ENCODE measurements around the gene CTSL.

The CTSL gene

DNA sequence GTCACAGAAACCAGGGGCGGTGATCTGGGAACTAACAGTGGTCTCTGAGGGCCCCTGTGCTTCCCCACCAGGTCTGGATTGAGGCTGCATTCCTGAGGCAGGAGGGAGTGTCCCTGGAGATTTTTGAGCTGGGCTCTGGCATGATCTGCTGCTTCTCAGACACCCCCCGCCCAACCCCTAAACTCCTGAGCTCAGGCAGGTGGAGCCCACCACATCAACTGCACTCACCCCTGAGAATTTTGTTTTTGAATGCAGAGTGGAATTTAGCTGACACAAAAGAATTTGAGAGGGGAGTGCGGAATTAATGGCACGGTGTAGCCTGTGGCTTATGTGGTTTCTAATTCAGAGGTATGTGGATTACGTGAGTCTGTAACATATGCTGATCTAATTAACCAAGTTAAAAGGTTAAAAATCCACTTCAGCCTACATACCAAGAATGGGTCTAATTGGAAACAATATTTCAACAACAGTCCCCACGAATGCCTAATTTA, 23.9 kb upstream of the CTSL start:
- DNase-seq = no peak

DNA sequence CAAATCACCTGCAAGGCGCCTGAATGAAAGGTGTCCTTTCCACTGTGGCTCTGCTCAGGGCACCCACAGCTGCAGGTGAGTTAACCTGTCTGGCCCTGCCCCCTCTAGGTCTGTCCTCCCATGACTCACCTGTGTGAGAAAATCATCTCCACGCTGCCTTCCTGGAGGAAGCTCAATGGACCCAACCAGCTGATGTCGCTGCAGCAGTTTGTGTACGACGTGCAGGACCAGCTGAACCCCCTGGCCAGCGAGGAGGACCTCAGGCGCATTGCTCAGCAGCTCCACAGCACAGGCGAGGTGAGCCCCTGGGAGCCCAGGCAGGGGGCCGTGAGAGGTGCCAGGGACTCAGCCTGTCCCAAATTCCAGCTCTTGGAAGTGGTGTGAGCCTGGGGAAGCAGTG, 23.0 kb upstream of the CTSL start:
- DNase-seq = no peak

DNA sequence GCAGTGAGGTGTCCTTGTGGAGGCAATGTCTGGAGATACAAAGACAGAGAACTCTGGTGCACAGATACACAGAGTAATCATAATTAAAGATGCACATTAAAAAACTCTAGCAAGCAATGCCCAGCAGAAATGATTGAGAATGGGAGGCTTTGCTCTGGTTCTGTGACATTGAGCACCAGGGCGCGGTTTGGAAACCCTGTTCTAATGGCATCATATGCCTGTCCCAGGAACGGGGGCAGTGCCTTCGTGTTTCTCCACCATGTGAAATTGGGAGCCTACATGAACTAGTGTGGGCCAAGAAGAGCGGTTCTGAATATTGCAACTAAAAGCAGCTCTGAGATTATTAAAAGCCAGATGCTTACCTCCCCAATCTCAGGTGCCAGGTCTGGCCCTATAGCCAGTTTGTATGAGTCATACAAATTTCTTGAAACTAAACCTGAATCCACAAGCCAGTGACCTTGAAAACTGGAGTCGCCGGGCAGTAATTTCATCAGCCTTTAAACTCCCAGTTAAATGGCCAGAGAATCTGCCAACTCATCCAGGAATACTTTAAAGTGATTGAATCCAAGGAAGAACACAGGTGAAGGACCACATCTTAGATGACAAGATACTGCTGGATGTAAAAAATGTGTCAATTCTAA, 22.2 kb upstream of the CTSL start:
- DNase-seq = no peak

DNA sequence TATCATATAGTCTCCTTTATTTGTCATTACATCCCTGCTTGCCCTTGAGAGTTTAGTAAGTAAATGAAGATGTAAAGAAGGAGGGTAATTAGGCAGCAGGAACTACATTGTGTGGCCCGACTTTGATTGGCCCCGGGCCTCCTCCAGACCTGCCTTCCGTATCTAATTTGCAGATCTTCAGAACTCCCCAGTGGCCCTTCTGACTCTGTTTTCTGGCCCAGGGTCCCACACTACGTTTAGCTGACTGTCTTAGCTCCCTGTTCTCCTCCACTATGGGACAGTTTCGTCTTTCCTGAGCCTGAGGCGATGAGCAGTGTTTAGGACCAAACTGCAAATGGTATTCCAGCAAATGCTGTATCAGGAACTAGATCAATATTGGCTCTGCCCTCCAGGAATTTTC, 21.6 kb upstream of the CTSL start:
- DNase-seq = no peak

DNA sequence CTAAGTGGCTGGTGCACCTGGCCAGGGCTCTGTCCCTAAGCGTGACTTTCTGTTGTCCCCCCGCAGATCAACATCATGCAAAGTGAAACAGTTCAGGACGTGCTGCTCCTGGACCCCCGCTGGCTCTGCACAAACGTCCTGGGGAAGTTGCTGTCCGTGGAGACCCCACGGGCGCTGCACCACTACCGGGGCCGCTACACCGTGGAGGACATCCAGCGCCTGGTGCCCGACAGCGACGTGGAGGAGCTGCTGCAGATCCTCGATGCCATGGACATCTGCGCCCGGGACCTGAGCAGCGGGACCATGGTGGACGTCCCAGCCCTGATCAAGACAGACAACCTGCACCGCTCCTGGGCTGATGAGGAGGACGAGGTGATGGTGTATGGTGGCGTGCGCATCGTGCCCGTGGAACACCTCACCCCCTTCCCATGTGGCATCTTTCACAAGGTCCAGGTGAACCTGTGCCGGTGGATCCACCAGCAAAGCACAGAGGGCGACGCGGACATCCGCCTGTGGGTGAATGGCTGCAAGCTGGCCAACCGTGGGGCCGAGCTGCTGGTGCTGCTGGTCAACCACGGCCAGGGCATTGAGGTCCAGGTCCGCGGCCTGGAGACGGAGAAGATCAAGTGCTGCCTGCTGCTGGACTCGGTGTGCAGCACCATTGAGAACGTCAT, 19.7 kb upstream of the CTSL start:
- no peak for DNase-seq

DNA sequence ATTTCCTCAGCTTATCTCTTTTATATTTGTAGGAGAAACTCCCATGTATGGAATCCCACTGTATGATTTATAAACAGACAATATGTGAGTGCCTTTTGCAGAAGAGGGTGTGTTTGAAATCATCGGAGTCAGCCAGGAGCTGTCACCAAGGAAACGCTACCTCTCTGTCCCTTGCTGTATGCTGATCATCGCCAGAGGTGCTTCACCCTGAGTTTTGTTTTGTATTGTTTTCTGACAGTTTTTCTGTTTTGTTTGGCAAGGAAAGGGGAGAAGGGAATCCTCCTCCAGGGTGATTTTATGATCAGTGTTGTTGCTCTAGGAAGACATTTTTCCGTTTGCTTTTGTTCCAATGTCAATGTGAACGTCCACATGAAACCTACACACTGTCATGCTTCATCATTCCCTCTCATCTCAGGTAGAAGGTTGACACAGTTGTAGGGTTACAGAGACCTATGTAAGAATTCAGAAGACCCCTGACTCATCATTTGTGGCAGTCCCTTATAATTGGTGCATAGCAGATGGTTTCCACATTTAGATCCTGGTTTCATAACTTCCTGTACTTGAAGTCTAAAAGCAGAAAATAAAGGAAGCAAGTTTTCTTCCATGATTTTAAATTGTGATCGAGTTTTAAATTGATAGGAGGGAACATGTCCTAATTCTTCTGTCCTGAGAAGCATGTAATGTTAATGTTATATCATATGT, 18.0 kb upstream of the CTSL start:
- no peak for DNase-seq

DNA sequence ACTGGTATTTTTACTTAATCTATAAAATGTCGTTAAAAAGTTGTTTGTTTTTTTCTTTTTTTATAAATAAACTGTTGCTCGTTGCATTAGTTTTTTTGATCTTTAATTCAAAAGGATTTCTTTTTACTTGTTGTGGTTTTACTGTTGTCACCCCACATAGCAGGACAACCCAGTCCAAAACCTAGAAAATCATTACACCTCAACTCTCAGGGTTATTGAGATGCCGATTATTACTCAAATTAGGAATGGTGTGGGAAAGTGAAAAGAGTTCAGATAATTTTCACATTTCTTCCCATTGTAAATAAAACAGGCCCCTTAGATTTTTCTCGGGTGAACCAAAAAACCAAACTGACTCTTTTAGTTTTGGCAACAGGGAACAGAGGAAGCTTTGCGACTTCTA, 17.4 kb upstream of the CTSL start:
- DNase-seq = no peak

DNA sequence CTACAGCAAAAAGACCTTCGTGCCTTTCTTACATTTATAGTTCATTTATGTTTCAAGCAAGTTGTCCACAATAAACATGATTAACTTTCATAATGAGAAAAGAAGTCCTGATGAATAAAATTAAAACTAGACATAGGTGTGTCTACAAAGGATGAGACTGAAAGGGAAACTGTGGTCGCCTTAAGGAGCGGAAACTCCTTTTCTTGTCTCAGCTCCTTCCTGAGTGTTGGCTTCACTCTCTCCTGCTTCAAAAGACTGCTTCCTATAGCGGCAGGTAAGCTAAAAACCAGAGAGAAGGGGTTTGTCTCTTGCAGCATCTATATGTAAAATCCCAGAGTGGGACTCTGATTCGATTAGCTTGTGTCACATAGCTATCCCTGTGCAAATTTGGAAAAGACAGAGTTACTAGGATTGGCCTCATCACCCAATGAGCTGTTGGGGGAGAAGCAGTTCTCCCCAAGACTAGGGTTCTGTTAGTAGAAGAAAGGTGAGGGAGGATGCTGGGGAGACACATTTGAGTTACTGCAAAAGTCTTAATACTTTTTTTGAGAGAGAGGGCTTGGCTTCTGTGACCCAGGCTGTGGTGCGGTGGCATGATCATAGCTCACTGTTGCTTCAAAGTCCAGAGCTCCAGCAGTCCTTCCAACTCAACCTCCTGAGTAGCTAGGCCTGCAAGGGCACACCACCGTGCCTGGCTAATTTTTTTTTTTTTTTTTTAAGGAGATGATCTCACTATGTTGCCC, 16.8 kb upstream of the CTSL start:
- no peak for DNase-seq

DNA sequence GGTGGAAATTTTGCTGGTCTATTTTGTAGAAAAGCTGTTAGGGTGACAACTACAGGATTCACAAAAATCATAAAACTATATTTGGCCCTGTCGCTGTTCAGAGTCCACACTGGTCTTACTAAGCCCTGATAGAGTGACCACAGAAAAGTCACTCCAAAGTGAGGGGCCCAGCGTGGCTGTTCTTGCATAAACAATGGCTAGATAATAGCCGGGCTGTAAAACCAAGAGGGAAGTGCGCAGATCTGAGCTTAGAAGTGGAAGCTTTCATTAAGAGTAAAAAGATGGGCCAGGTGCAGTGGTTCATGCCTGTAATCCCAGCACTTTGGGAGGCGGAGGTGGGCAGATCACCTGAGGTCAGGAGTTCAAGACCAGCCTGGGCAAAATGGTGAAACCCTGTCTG, 15.5 kb upstream of the CTSL start:
- no peak for DNase-seq

DNA sequence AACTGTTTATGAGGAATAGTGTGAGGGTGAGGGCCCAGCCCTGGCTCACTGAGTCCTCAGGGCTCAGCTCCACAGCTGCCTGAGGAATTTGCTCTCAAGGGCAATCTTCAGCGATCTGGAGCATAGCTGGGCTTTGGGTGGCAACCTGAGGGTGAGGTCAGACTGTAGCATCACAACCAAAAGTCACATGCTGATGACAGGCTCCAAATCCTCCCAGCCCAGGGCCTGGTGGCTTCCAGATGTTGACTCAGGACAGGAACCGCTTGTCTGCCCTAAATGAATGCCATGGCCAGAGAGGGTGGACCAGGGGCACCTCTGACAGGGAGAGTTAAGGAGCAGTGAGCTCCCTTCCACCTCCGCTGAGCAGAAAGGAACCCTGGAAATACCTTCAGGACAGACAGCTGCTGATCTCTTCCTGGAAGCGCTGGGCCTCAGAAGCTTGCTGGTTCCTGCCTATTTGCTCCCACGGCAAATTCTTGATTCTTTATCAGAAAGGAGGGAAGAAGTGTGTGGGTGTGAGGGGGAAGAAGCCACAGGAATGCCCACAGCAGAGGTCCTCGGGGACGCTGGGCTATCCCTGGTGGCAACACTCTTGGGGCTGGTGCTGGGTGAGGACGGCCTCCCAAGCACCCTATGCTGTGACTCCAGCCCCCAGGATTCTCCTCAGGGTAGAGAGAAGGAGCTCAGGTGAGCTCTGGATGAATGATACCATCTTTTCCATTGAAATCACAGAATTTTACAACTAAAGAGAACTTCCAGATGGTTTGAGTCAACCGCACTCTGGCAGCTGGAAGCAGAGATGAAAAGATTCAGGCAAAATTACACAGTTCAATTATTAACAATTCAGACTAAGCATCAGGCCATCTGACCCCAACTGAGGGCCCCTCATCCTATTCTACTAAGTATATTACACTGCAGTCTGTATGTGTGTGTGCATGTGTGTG, 13.8 kb upstream of the CTSL start:
- no peak for DNase-seq

DNA sequence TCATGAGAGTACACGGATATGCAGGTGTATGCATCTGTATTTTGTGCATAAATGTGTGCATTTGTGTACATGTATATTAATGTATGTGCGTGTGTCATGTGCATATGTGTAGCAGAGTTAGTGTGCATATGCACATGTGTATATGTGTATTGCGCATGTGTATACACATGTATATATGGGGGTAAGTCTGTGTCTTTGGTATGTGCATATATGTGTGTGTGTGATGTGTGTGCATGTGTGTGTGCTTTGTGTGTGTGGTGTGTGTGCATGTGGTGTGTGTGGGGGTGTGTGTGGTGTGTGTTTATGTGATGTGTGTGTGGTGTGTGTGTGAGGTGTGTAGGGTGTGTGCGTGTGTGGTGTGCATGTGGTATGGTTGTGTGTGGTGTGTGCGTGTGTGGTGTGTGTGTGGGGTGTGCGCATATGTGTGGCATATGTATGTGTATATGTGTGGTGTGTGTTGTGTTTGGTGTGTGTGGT, 13.1 kb upstream of the CTSL start:
- DNase-seq = no peak

DNA sequence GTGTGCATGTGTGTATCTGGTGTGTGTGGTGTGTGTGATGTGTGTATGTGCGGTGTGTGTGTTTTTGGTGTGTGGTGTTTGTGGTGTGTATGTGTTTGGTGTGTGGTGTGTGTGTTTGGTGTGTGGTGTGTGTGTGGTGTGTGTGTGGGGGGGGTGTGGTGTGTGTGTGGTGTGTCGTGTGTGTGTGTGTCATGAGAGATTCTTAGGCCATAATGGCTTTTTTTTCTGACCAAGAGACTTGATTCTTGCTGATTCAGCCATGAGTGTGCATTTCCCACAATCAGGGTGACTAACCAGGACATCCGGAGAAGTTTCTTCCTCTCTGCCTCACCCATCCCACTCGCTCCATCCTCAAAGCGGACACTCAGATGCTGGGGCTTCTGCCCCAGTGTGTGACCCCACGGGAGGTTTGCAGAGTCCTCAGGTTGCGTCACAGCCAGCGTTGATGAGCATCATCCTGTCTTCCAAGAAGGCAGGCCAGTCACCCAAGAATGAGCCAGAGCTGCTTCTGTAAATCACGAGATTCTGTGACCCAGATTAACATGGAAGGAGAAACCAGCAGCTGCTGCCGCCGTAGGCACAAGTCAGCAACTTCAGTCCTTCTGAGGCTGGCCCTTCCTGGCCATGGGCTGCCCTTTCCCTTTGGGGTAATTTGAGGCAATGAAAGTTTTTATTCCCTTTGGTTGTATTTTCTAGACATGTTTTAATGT, 12.5 kb upstream of the CTSL start:
- DNase-seq = no peak

DNA sequence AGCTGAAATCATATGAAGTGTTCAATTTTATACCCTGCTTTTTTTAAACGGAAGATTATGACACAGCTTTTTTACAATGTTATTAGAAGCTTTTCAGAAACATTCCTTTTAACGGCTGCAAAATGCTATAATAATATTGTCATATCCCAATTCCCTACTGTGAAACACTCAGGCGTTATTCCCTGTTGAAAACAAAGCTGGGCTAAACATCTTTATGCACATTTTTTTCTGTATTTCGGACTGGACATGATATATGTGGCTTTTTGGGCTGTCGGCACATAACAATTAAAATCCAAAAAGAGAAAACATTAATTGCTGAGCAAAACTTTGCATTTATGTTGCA, 12.0 kb upstream of the CTSL start:
- no peak for DNase-seq

DNA sequence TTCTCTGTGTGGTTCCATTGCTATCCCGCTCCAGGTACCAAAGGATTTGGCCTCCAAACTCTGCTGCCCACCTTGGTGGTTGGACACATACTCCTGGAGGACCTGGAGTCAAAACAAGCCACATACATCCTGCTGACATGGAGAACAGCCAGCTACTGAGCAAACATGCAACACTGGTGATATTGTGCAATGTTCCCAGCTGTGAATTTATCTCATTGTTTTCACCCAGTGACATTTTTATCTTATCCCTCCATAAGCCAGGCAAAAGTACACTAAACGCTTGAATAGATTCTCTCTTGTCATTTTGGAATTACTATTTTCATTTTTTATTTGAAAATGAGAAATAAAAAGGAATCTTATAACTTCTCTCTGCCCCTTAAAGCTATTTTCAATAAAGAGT, 11.1 kb upstream of the CTSL start:
- no peak for DNase-seq

DNA sequence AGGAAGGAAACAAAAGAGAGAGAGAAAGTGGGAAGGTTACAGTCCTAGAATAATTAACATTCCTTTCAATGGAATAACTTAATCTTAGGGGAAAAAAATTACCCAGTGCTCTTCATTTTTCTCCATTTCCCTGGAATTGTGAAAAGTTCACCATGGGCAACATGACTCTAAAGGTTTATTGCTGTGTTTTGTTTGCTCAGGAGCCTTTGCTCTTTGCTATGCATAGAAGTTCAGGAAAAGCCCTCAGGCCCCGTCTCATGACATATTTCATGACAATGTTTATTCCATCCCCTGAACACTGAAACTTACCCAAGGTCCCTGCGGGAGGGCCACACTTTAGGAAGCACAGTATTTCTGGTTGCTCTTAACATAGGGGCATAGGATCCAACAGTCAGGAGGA, 9.8 kb upstream of the CTSL start:
- DNase-seq = no peak

DNA sequence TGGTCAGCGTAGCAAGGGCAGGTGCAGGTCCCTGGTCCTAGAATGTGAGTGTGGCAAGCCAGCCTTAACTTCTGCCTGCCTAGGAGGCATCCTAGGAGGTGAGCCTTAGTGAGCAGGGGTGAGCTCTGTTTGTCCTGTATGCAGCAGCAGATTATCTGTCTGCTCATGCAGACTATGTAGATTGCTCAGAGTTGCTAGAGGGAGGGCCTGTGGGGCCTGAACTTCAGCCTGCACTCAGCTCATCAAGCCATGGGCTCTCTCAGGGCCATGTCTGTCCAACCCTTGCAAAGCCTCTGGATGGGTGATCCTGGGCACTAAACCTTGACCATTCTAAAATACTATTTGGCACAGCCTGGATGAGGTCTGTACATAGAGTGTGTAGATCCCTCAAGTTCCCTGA, 8.5 kb upstream of the CTSL start:
- DNase-seq = no peak

DNA sequence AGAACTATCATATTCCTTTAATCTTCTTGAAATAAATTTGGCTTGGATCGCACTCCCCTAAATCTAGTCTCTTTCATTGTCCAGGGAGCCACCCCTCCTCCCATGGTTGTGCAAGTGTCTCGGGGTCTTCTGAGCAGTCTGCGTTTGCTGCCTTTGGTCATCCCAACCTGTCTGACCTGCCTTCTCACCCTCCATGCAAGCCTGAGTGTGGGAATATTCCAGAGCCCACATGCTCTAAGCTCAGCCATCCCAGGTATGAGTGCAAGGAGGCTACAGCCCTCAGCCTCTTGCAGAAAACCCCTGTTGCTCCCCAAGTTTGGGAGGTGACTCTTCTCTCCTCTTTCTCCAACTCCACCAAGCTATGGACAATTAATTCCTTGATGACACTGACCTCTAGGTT, 7.7 kb upstream of the CTSL start:
- DNase-seq = no peak

DNA sequence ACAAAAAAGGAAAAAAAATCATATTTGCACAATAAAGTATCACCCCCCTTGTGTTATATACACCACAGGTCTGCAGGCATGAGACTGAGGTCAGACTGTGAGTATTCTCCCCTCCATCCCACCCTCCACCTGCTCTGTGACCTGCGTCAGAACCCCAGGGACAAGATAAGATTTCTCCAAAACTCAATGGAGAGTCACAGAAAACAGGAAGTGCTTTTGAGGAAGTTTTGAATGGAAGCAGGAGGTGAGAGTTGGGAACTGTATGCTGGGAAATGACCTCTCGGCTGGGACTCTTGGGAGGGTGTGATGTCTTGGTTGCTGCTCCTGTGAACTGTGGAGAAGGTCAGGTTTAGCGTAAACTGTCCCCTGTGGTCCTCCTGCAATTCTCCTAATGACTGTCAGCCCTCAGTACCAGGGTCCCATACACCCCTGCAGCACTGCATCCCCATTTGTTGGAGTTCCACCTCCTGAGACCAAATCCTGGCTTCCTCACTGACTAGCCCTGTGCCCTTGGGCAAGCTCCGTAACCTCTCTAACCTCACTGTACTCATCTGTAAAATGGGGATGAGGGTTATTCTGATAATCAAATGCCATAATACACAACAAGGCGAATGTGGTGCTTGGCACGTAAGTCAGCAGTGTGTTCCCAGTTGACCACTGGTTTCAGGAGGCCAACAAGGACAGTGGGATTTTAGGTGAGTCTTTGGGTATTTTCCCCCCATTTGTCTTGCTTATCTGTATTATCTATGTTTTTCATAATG, 6.9 kb upstream of the CTSL start:
- DNase-seq = no peak

DNA sequence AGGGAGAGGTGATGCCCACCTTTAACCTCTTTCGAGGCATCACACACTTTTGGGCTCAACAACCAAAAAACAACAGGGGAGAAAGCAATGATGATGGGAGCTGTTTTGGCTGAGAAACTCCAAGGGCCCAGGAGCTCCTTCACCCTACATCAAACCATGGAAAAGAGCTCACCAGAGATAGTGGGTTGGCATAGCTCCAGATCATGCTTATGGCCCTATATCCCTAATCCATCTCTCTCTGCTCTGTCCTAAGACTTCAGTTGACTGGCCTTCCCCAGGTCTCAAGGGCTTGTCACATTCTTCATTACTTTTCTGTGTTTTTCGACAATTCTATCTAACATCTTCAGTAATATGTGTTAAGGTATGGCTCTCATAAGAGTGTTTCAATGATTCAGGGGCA, 5.7 kb upstream of the CTSL start:
- no peak for DNase-seq

DNA sequence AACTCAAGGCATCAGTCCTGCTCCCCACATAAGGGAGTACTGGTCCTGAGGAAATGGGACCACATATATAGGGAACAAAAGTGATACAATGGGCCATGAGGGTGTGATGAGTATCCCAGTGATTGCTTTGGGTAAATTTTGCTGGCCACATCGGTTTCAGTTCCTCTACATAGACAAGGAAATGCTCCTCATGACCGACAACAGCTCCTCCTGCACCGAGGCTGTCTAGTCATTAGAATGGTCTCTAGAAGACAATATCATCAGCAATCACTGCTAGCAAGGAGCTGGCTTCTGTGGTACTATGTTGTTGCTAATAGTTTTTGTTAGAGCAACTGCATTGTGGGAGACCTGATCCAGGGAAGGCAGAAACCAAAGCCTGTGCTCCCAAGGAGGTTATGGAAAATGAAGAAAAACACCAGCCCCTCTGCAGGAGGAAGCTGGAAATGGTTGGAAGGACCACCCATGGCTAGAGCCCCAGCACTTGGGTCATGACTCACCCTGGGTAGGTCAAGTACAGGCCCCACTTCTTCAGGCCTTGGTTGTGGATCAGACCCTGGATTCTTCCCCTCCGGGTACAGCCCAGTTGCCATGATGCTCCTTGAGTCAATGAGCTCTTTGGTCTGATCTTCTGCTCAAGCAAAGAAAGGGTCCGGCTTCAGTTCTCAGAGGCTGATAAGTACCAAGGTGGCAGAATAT, 3.4 kb upstream of the CTSL start:
- DNase-seq = no peak

Data from NCI-H510A treated with DMSO at 0.1 percent for 48 hours (cell line).